Mesendoderm (in vitro differentiated cells): Measurements from ENCODE around the gene CYSLTR2.

Source experiments
- DNase-seq: peaks from one replicate; pipeline ENCODE4 v3.0.0; 2013
- H2AK5ac ChIP-seq: 2 replicates; pipeline ENCODE4 v1.6.1; 2013; ENCODE audit warnings: low read length, inconsistent platforms
- H2BK120ac ChIP-seq: 2 replicates; pipeline ENCODE4 v1.6.1; 2013; ENCODE audit warnings: low read depth, mild to moderate bottlenecking, low read length, moderate library complexity, mixed read lengths
- H2BK15ac ChIP-seq: replicated peaks from 2 replicates; pipeline ENCODE4 v1.6.1; 2013; ENCODE audit warnings: low read depth, mild to moderate bottlenecking, moderate library complexity
- H2BK5ac ChIP-seq: 2 replicates; pipeline ENCODE4 v1.6.1; 2013; ENCODE audit warnings: low read length, inconsistent platforms
- H3K18ac ChIP-seq: 2 replicates; pipeline ENCODE4 v1.6.1; 2013; ENCODE audit warnings: mild to moderate bottlenecking, low read length, mixed read lengths
- H3K23ac ChIP-seq: one replicate; pipeline ENCODE4 v1.6.1; 2013; ENCODE audit warnings: low read length
- H3K27ac ChIP-seq: 2 replicates; pipeline ENCODE4 v1.5.1; 2013; ENCODE audit warnings: low read depth, mild to moderate bottlenecking, inconsistent platforms, low read length, moderate library complexity
- H3K27me3 ChIP-seq: 2 replicates; pipeline ENCODE4 v1.6.1; 2013; ENCODE audit warnings: low read length, control low read depth, mild to moderate bottlenecking, inconsistent platforms; ENCODE audit not compliant: insufficient read depth, poor library complexity
- H3K36me3 ChIP-seq: 2 replicates; pipeline ENCODE4 v1.6.1; 2013; ENCODE audit warnings: low read length, inconsistent platforms; ENCODE audit not compliant: control insufficient read depth, insufficient read depth
- H3K4ac ChIP-seq: one replicate; pipeline ENCODE4 v1.6.1; 2013; ENCODE audit warnings: low read depth, mild to moderate bottlenecking, low read length, moderate library complexity
- H3K4me1 ChIP-seq: 2 replicates; pipeline ENCODE4 v1.6.1; 2013; ENCODE audit warnings: low read depth, low read length, inconsistent platforms; ENCODE audit not compliant: control insufficient read depth
- H3K4me2 ChIP-seq: 2 replicates; pipeline ENCODE4 v1.6.1; 2013; ENCODE audit warnings: low read length
- H3K4me3 ChIP-seq: 2 replicates; pipeline ENCODE4 v1.5.1; 2013; ENCODE audit warnings: mild to moderate bottlenecking, low read length
- H3K56ac ChIP-seq: one replicate; pipeline ENCODE4 v1.6.1; 2013; ENCODE audit warnings: low read length
- H3K79me1 ChIP-seq: 2 replicates; pipeline ENCODE4 v1.6.1; 2013; ENCODE audit warnings: low read length, inconsistent platforms
- H3K79me2 ChIP-seq: 2 replicates; pipeline ENCODE4 v1.6.1; 2013; ENCODE audit warnings: mild to moderate bottlenecking, low read length; ENCODE audit not compliant: control insufficient read depth, insufficient read depth
- H3K9ac ChIP-seq: 2 replicates; pipeline ENCODE4 v1.6.1; 2013; ENCODE audit warnings: low read length, inconsistent platforms
- H4K5ac ChIP-seq: one replicate; pipeline ENCODE4 v1.6.1; 2013; ENCODE audit warnings: low read length
- H4K8ac ChIP-seq: one replicate; pipeline ENCODE4 v1.6.1; 2013; ENCODE audit warnings: low read depth, mild to moderate bottlenecking, control low read depth, low read length, moderate library complexity
- WGBS: extraction: QIAGEN DNeasy Blood & Tissue Kit; methylation state at CpG from one replicate; pipeline ENCODE4 v1.1.7; 2013; ENCODE audit warnings: low lambda C conversion rate, missing lambda C conversion rate; ENCODE audit not compliant: insufficient coverage; ENCODE audit errors: extremely low coverage; 5-methylcytosine and 5-hydroxymethylcytosine counted together

The CYSLTR2 gene

GRCh38 chr13:48655291-48655690, 1.6 kb downstream of the CYSLTR2 start:
- no peak for DNase-seq
- Histone ChIP-seq H3K56ac (no peak overlapping the region), H3K27me3 (no peaks in the 10 kb centered on the region), H4K5ac (no peak overlapping the region), H2AK5ac (no peak overlapping the region), H3K36me3 (no peaks in the 10 kb centered on the region), H3K4me3 (no peak overlapping the region), H3K4me1 (no peaks in the 10 kb centered on the region), H3K27ac (no peak overlapping the region), H3K23ac (no peak overlapping the region), H2BK120ac (no peak overlapping the region), H3K4ac (no peak overlapping the region), H4K8ac (no peak overlapping the region), H3K79me2 (no peaks in the 10 kb centered on the region), H3K79me1 (no peaks in the 10 kb centered on the region), H2BK5ac (no peak overlapping the region), H2BK15ac (no peak overlapping the region), H3K4me2 (no peak overlapping the region), H3K18ac (no peak overlapping the region), H3K9ac (no peak overlapping the region)
- no CpG with 5 or more reads among the region's 4 CpGs for WGBS

- Histone ChIP-seq H3K27me3 (no peaks in the 10 kb centered on the region), H4K8ac (no peak overlapping the region), H2BK5ac (no peak overlapping the region), H3K18ac (no peak overlapping the region), H3K4me2 (no peak overlapping the region), H2BK15ac (no peak overlapping the region), H3K27ac (no peak overlapping the region), H3K56ac (no peak overlapping the region), H3K9ac (no peak overlapping the region), H4K5ac (no peak overlapping the region), H3K36me3 (no peaks in the 10 kb centered on the region), H3K4me3 (no peak overlapping the region), H2BK120ac (no peak overlapping the region), H2AK5ac (no peak overlapping the region), H3K4ac (no peak overlapping the region), H3K79me1 (no peaks in the 10 kb centered on the region), H3K4me1 (no peaks in the 10 kb centered on the region), H3K23ac (no peak overlapping the region), H3K79me2 (no peaks in the 10 kb centered on the region)
- DNase-seq, result no peak
- no CpG with 5 or more reads among the region's 3 CpGs for WGBS
Observed at GRCh38 chr13:48656608-48657007, 2.9 kb downstream of the CYSLTR2 start.

DNA sequence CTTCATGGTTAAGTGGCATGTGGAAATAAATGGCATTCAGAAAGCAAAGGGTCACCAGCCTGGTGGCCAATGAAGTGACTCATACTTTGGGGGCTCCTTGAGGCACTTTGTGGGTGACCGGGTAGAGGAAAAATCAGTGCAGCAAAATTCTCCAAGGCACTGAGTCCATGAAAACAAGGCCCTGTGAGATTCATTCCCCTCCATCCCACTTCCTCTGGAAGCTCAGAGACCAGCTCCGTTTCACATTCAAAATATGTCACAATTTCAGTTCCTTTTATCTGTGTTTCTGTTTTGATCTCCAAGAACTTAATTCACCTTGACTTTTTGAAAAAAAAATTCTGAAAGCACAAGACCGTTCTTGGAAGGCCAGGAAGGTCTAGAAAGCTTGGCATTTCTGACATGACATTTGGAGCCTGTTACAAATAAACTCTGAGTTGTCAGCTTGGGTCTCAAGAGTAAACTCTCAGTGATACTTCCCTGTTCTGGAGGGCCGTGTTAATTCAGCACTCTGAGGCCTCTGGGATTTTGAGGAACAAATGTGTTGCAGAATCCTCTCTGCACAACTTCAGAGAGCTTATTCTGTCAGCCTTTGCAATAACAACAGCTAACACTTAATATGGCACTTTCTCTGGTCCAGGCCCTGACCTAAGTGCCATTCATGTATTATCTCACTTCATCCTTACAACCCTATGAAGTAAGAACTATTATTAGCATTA, 6.8 kb downstream of the CYSLTR2 start:
- Histone ChIP-seq H3K23ac (no peak overlapping the region), H3K27ac (no peak overlapping the region), H3K56ac (no peak overlapping the region), H3K79me2 (no peaks in the 10 kb centered on the region), H3K9ac (no peak overlapping the region), H3K4me1 (no peaks in the 10 kb centered on the region), H2BK5ac (no peak overlapping the region), H3K4me3 (no peak overlapping the region), H2BK15ac (no peak overlapping the region), H2BK120ac (no peak overlapping the region), H3K4ac (no peak overlapping the region), H3K36me3 (no peaks in the 10 kb centered on the region), H2AK5ac (no peak overlapping the region), H4K8ac (no peak overlapping the region), H4K5ac (no peak overlapping the region), H3K18ac (no peak overlapping the region), H3K4me2 (no peak overlapping the region), H3K27me3 (no peaks in the 10 kb centered on the region), H3K79me1 (no peaks in the 10 kb centered on the region)
- DNase-seq, result no peak
- no CpG with 5 or more reads among the region's 4 CpGs for WGBS

DNA sequence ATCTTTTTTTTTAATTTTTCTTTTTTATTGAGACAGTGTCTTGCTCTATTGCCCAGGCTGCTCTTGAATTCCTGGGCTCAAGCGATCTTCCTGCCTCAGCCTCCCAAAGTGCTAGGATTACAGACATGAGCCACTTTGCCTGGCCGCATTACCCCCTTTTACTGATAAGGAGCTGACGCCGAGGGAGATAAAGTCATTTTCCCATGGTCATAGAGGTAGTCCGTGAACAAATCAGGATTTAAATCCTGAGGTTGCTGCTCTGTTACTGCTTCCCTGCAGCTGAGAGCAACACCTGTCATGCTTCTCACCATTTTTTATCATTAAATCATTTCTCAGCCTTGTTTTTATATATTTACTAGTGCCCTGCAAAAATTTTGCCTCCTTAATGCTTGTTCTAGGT, 7.4 kb downstream of the CYSLTR2 start:
- no peak overlapping the region for H2BK15ac ChIP-seq
- no peak overlapping the region for H3K27ac ChIP-seq
- no peak overlapping the region for H4K5ac ChIP-seq
- WGBS, result no CpG with 5 or more reads among the region's 5 CpGs
- H3K27me3 ChIP-seq, result no peaks in the 10 kb centered on the region
- no peak overlapping the region for H3K9ac ChIP-seq
- H3K56ac ChIP-seq, result no peak overlapping the region
- H2BK120ac ChIP-seq, result no peak overlapping the region
- no peaks in the 10 kb centered on the region for H3K79me2 ChIP-seq
- H2BK5ac ChIP-seq, result no peak overlapping the region
- H2AK5ac ChIP-seq, result no peak overlapping the region
- H4K8ac ChIP-seq, result no peak overlapping the region
- no peaks in the 10 kb centered on the region for H3K36me3 ChIP-seq
- no peak overlapping the region for H3K18ac ChIP-seq
- H3K4me2 ChIP-seq, result no peak overlapping the region
- no peak overlapping the region for H3K23ac ChIP-seq
- no peak overlapping the region for H3K4me3 ChIP-seq
- H3K4me1 ChIP-seq, result no peaks in the 10 kb centered on the region
- peak; percentile 61 for DNase-seq
- H3K79me1 ChIP-seq, result no peaks in the 10 kb centered on the region
- no peak overlapping the region for H3K4ac ChIP-seq

DNA sequence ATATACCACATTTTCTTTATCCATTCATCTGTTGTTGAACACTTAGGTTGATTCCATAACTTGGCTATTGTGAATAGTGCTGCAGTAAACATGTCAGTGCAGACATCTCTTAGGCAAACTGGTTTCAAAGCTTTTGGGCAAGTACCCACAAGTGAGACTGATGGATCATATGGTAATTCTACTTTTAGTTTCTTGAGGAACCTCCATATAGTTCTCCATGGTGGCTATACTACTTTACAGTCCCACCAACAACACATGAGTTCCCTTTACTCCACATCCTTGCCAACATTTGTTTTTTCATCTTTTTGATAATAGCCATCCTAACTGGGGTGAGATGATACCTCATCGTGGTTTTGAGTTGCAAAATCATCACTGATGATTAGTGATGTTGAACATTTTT, 8.5 kb downstream of the CYSLTR2 start:
- Histone ChIP-seq H2BK120ac (no peak overlapping the region), H2AK5ac (no peak overlapping the region), H3K9ac (no peak overlapping the region), H3K18ac (no peak overlapping the region), H3K23ac (no peak overlapping the region), H4K5ac (no peak overlapping the region), H3K36me3 (no peaks in the 10 kb centered on the region), H3K4me2 (no peak overlapping the region), H2BK5ac (no peak overlapping the region), H3K4ac (no peak overlapping the region), H4K8ac (no peak overlapping the region), H2BK15ac (no peak overlapping the region), H3K4me1 (no peaks in the 10 kb centered on the region), H3K79me2 (no peaks in the 10 kb centered on the region), H3K4me3 (no peak overlapping the region), H3K79me1 (no peaks in the 10 kb centered on the region), H3K27ac (no peak overlapping the region), H3K56ac (no peak overlapping the region), H3K27me3 (no peaks in the 10 kb centered on the region)
- WGBS, result no CpG with 5 or more reads among the region's 1 CpG
- no peak for DNase-seq

- Histone ChIP-seq H3K18ac (no peak overlapping the region), H3K4me1 (no peaks in the 10 kb centered on the region), H3K27ac (no peak overlapping the region), H3K4me2 (no peak overlapping the region), H3K23ac (no peak overlapping the region), H3K27me3 (no peaks in the 10 kb centered on the region), H2BK120ac (no peak overlapping the region), H2BK15ac (no peak overlapping the region), H3K56ac (no peak overlapping the region), H3K79me2 (no peaks in the 10 kb centered on the region), H3K9ac (no peak overlapping the region), H4K5ac (peak overlapping the region; percentile 56), H3K36me3 (no peaks in the 10 kb centered on the region), H3K79me1 (no peaks in the 10 kb centered on the region), H3K4ac (no peak overlapping the region), H4K8ac (no peak overlapping the region), H2AK5ac (no peak overlapping the region), H2BK5ac (no peak overlapping the region), H3K4me3 (no peak overlapping the region)
- WGBS, result no CpG with 5 or more reads among the region's 3 CpGs
- DNase-seq, result peak; percentile 28
Observed at GRCh38 chr13:48667136-48667535, 13.4 kb downstream of the CYSLTR2 start.
